HCT116 (cell line): ENCODE results near the gene MAPK10. TPM values are rescaled to one million over a fixed set of nuclear protein-coding genes. Genes with fewer than 3 reads are reported as not detected.

Experiments
- ATAC-seq: fragments of 200-7000 bp; cut with Tn5 transposase; 2 replicates; pipeline ENCODE4 v1.9.1; 2020; ENCODE audit warnings: mild to moderate bottlenecking, moderate library complexity
- BruUV-seq: library from RNA; stranded (reverse); fragments of 400-500 nt; replicated peaks from 2 replicates; lab custom pipeline; 2021; lab: Mats Ljungman, UMichigan
- CTCF ChIA-PET: fragments of 300-600 bp; sonication (Branson Sonifier 250); formaldehyde crosslinking; loops from one replicate; lab custom pipeline; 2021; ENCODE audit warnings: antibody characterized with exemption; lab: Charles Lee
- POLR2A ChIA-PET: fragments of 300-600, 350-600 bp; sonication (Branson Sonifier 250); formaldehyde crosslinking; loops from one replicate; lab custom pipeline; 2021; ENCODE audit warnings: antibody characterized with exemption; lab: Charles Lee
- RAD21 ChIA-PET, 2 experiments: fragments of 300-600 bp; sonication (Branson Sonifier 250); formaldehyde crosslinking; loops; one replicate each; lab custom pipeline; 2023; ENCODE audit warnings: low total read pairs in 2 of 2; ENCODE audit not compliant: uncharacterized antibody in 2 of 2, unreplicated experiment in 2 of 2, low non-redundant PET in 1 of 2; lab: Charles Lee
- DNase-seq: peaks from one replicate; pipeline ENCODE4 v3.0.0-alpha.2; 2010; ENCODE audit warnings: low read depth, low spot score
- H2AFZ ChIP-seq: fragments of 200-600 bp; shearing (Covaris generic), sonication (generic); 2 replicates; pipeline ENCODE4 v1.6.1; 2017; ENCODE audit warnings: low read depth, mixed run types, mixed read lengths, antibody characterized with exemption, low read length; ENCODE audit not compliant: poor library complexity, severe bottlenecking
- H3K27ac ChIP-seq: 2 replicates; pipeline ENCODE4 v1.5.1; 2012; ENCODE audit warnings: low read depth, low read length
- H3K27me3 ChIP-seq: fragments of 200-600 bp; sonication (generic); 2 replicates; pipeline ENCODE4 v1.6.1; 2016; ENCODE audit warnings: mixed run types, low read length, mixed read lengths; ENCODE audit not compliant: insufficient read depth
- H3K36me3 ChIP-seq, 2 experiments: fragments of 200-500 bp in 1 of 2; fragments of 200-600 bp in 1 of 2; sonication (Bioruptor generic) in 1 of 2; sonication (generic) in 1 of 2; 2 replicates each; pipeline versions ENCODE4 v1.5.1 to v1.6.1; 2014 to 2016; ENCODE audit warnings: low read length in 2 of 2, inconsistent platforms in 1 of 2, mixed read lengths in 1 of 2, mixed run types in 1 of 2; ENCODE audit not compliant: insufficient read depth in 2 of 2, control insufficient read depth in 1 of 2
- H3K4me1 ChIP-seq, 2 experiments: fragments of 200-600 bp in 1 of 2; sonication (generic) in 1 of 2; 2 replicates each; pipeline versions ENCODE4 v1.5.1 to v1.6.1; 2012 to 2017; ENCODE audit warnings: low read length in 2 of 2, inconsistent platforms in 1 of 2, mild to moderate bottlenecking in 1 of 2, mixed read lengths in 1 of 2, mixed run types in 1 of 2, moderate library complexity in 1 of 2; ENCODE audit not compliant: insufficient read depth in 2 of 2, control insufficient read depth in 1 of 2
- H3K4me2 ChIP-seq: fragments of 200-600 bp; sonication (generic); 2 replicates; pipeline ENCODE4 v1.6.1; 2017; ENCODE audit warnings: mixed run types, low read length, mixed read lengths
- H3K4me3 ChIP-seq, 2 experiments: fragments of 200-600 bp in 1 of 2; sonication (generic) in 1 of 2; replicated peaks in 1 of 2; 2 replicates each; pipeline ENCODE4 v1.5.1; 2011 to 2016; ENCODE audit warnings: low read length in 2 of 2, control low read depth in 1 of 2, low read depth in 1 of 2, mild to moderate bottlenecking in 1 of 2, mixed read lengths in 1 of 2, mixed run types in 1 of 2
- H3K79me2 ChIP-seq: fragments of 200-600 bp; sonication (generic); 2 replicates; pipeline ENCODE4 v1.6.1; 2017; ENCODE audit warnings: mild to moderate bottlenecking, mixed run types, low read length, moderate library complexity, mixed read lengths; ENCODE audit not compliant: insufficient read depth
- H3K9ac ChIP-seq: fragments of 200-600 bp; sonication (generic); 2 replicates; pipeline ENCODE4 v1.6.1; 2016; ENCODE audit warnings: low read length, mixed read lengths
- H3K9me2 ChIP-seq: fragments of 200-600 bp; sonication (generic), shearing (Covaris generic); 2 replicates; pipeline ENCODE4 v1.6.1; 2017; ENCODE audit warnings: mixed run types, mild to moderate bottlenecking, moderate library complexity; ENCODE audit not compliant: insufficient read depth
- H3K9me3 ChIP-seq, 2 experiments: fragments of 200-500 bp in 1 of 2; fragments of 200-600 bp in 1 of 2; sonication (Bioruptor generic) in 1 of 2; sonication (generic) in 1 of 2; 2 replicates each; pipeline ENCODE4 v1.6.1; 2014 to 2017; ENCODE audit warnings: low read length in 2 of 2, mixed read lengths in 2 of 2, inconsistent platforms in 1 of 2, low read depth in 1 of 2, mild to moderate bottlenecking in 1 of 2, mixed run types in 1 of 2, moderate library complexity in 1 of 2; ENCODE audit not compliant: control insufficient read depth in 1 of 2, insufficient read depth in 1 of 2
- H4K20me1 ChIP-seq: fragments of 200-600 bp; sonication (generic), shearing (Covaris generic); 2 replicates; pipeline ENCODE4 v1.6.1; 2017; ENCODE audit warnings: mixed run types, mild to moderate bottlenecking, moderate library complexity; ENCODE audit not compliant: insufficient read depth
- CBX3 ChIP-seq: IDR thresholded peaks from 2 replicates; pipeline ENCODE4 v1.6.1; 2012; ENCODE audit warnings: low read depth
- CEBPB ChIP-seq: IDR thresholded peaks from 2 replicates; pipeline ENCODE4 v1.6.1; 2012; ENCODE audit warnings: low read depth
- EGR1 ChIP-seq: IDR thresholded peaks from 2 replicates; pipeline ENCODE4 v1.6.1; 2012; ENCODE audit warnings: low read depth
- EZH2 ChIP-seq: fragments of 200-600 bp; sonication (generic); IDR thresholded peaks from 2 replicates; pipeline ENCODE4 v1.6.1; 2017; ENCODE audit warnings: antibody characterized with exemption, mixed run types
- EZH2phosphoT487 ChIP-seq: fragments of 200-600 bp; IDR thresholded peaks from 2 replicates; pipeline ENCODE4 v1.6.1; 2018; ENCODE audit warnings: antibody characterized with exemption, borderline replicate concordance
- FOSL1 ChIP-seq: IDR thresholded peaks from 2 replicates; pipeline ENCODE4 v1.6.1; 2012; ENCODE audit warnings: low read depth
- POLR2A ChIP-seq: IDR thresholded peaks from 2 replicates; pipeline ENCODE4 v1.7.0; 2011; ENCODE audit warnings: borderline replicate concordance; ENCODE audit not compliant: insufficient read depth, insufficient read length; ENCODE audit errors: extremely low read depth
- POLR2AphosphoS5 ChIP-seq: IDR thresholded peaks from 2 replicates; pipeline ENCODE4 v1.6.1; 2011; ENCODE audit warnings: mild to moderate bottlenecking, low read depth, low read length, moderate library complexity
- RAD21 ChIP-seq: IDR thresholded peaks from 2 replicates; pipeline ENCODE4 v1.6.1; 2012; ENCODE audit warnings: low read depth, mild to moderate bottlenecking
- SIN3A ChIP-seq: IDR thresholded peaks from 2 replicates; pipeline ENCODE4 v1.6.1; 2012; ENCODE audit warnings: low read depth
- SRF ChIP-seq: IDR thresholded peaks from 2 replicates; pipeline ENCODE4 v1.6.1; 2012; ENCODE audit warnings: low read depth
- TCF7L2 ChIP-seq: IDR thresholded peaks from 2 replicates; pipeline ENCODE4 v1.7.0; 2011; ENCODE audit warnings: borderline replicate concordance, inconsistent platforms; ENCODE audit not compliant: insufficient read depth, insufficient read length; ENCODE audit errors: extremely low read depth
- YY1 ChIP-seq: IDR thresholded peaks from 2 replicates; pipeline ENCODE4 v1.6.1; 2011; ENCODE audit warnings: low read length, low read depth, moderate library complexity, mild to moderate bottlenecking; ENCODE audit not compliant: insufficient replicate concordance; ENCODE audit errors: extremely low read depth
- ZFX ChIP-seq: fragments of 450-650 bp; IDR thresholded peaks from 2 replicates; pipeline ENCODE4 v1.6.1; 2017
- intact Hi-C: fragments of 100-400 bp; cut with micrococcal nuclease; formaldehyde crosslinking; loops from 2 replicates; pipeline ENCODE4 v1.10.0; 2022
- total RNA-seq: library from RNA; stranded (reverse); gene quantifications from one replicate; pipeline ENCODE4 v1.2.1, GENCODE V29; 2021; ENCODE audit not compliant: unreplicated experiment
- TF ChIP-seq, protein P1 (sequence below): IDR thresholded peaks from 2 replicates; pipeline ENCODE4 v1.6.1; 2012
- TF ChIP-seq, protein P2 (sequence below): IDR thresholded peaks from 2 replicates; pipeline ENCODE4 v1.6.1; 2012; ENCODE audit warnings: low read depth
- TF ChIP-seq, protein P3 (sequence below): IDR thresholded peaks from 2 replicates; pipeline ENCODE4 v1.6.1; 2012

MAPK10 gene
- total RNA-seq, 1 experiment from 2014 or later, result 0.52 TPM

DNA sequence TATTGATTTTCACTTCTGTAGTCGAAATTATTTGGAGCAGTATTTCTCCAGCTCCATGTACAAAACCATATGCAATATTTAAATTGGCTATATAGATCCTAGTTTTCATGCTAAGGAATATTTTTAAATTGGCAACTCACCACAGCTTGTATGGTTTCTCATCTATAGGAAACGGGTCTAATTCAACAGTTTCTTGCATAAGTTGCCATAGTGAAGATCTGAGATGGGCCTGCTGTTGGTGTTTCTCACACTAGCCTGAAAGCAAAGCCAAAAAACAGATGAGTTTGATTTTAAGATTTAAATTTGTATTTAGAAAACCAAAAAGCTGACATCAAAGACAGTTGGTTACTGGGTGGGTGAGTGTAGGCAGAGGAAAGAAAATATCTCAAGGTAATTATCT lies 5.5 kb downstream of the MAPK10 start:
- no peak overlapping the region for H3K4me2 ChIP-seq
- H4K20me1 ChIP-seq, result no peaks in the 10 kb centered on the region
- no peak overlapping the region for H2AFZ ChIP-seq
- no peaks in the 10 kb centered on the region for H3K9me2 ChIP-seq
- H3K36me3 ChIP-seq, result no peaks in the 10 kb centered on the region
- ChIA-PET RAD21 (no interaction called here), POLR2A (no interaction called here), CTCF (no interaction called here)
- intact Hi-C loops, result no loop called here
- no peaks in the 10 kb centered on the region for H3K9me3 ChIP-seq
- H3K4me1 ChIP-seq, result no peaks in the 10 kb centered on the region
- no peak overlapping the region for H3K9ac ChIP-seq
- no peak for TF ChIP-seq EZH2
- no peak for TF ChIP-seq SRF
- no peak for TF ChIP-seq POLR2AphosphoS5
- TF ChIP-seq YY1, result no peak
- TF ChIP-seq, protein P1, sequence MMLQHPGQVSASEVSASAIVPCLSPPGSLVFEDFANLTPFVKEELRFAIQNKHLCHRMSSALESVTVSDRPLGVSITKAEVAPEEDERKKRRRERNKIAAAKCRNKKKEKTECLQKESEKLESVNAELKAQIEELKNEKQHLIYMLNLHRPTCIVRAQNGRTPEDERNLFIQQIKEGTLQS, result no peak
- no peak for TF ChIP-seq EZH2phosphoT487
- BruUV-seq, result no TSS peak
- no peak overlapping the region for H3K27ac ChIP-seq
- ATAC-seq (no peak), DNase-seq (no peak)
- H3K79me2 ChIP-seq, result no peaks in the 10 kb centered on the region
- no peaks in the 10 kb centered on the region for H3K27me3 ChIP-seq
- H3K4me3 ChIP-seq, result no peak overlapping the region

DNA sequence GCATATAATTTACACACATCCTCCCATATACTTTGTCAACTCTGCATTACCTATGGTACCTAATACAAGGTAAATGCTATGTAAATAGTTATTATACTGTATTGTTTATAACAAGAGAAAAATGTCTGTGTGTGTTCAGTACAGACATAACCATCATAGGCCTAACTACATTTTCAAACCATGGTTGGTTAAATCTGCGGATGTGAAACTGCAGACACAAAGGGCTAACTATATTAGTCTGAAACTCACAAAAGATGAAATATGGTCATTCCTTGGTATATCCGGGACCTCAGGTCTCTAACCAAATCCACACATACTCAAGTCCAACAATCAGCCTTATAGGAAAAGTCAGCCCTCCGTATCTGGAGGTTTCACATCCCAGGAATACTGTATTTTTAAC lies 13.5 kb downstream of the MAPK10 start:
- Histone ChIP-seq H3K79me2 (no peaks in the 10 kb centered on the region), H3K36me3 (no peaks in the 10 kb centered on the region), H3K9me2 (no peaks in the 10 kb centered on the region), H3K4me2 (no peak overlapping the region), H2AFZ (no peak overlapping the region), H4K20me1 (no peaks in the 10 kb centered on the region), H3K4me1 (no peaks in the 10 kb centered on the region), H3K27ac (no peak overlapping the region), H3K4me3 (no peak overlapping the region), H3K27me3 (no peaks in the 10 kb centered on the region), H3K9ac (no peak overlapping the region), H3K9me3 (no peaks in the 10 kb centered on the region)
- no TSS peak for BruUV-seq
- DNase-seq (no peak), ATAC-seq (no peak)
- RAD21 ChIA-PET, result no interaction called here
- intact Hi-C loops, result no loop called here
- CTCF ChIA-PET, result no interaction called here
- POLR2A ChIA-PET, result no interaction called here
- no peak for TF ChIP-seq CBX3
- TF ChIP-seq CEBPB, result no peak
- TF ChIP-seq, protein P2, sequence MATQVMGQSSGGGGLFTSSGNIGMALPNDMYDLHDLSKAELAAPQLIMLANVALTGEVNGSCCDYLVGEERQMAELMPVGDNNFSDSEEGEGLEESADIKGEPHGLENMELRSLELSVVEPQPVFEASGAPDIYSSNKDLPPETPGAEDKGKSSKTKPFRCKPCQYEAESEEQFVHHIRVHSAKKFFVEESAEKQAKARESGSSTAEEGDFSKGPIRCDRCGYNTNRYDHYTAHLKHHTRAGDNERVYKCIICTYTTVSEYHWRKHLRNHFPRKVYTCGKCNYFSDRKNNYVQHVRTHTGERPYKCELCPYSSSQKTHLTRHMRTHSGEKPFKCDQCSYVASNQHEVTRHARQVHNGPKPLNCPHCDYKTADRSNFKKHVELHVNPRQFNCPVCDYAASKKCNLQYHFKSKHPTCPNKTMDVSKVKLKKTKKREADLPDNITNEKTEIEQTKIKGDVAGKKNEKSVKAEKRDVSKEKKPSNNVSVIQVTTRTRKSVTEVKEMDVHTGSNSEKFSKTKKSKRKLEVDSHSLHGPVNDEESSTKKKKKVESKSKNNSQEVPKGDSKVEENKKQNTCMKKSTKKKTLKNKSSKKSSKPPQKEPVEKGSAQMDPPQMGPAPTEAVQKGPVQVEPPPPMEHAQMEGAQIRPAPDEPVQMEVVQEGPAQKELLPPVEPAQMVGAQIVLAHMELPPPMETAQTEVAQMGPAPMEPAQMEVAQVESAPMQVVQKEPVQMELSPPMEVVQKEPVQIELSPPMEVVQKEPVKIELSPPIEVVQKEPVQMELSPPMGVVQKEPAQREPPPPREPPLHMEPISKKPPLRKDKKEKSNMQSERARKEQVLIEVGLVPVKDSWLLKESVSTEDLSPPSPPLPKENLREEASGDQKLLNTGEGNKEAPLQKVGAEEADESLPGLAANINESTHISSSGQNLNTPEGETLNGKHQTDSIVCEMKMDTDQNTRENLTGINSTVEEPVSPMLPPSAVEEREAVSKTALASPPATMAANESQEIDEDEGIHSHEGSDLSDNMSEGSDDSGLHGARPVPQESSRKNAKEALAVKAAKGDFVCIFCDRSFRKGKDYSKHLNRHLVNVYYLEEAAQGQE, result no peak
- no peak for TF ChIP-seq SIN3A
- TF ChIP-seq TCF7L2, result no peak
- TF ChIP-seq POLR2AphosphoS5, result no peak
- TF ChIP-seq YY1, result no peak
- no peak for TF ChIP-seq FOSL1
- TF ChIP-seq EZH2, result no peak
- TF ChIP-seq, protein P3, sequence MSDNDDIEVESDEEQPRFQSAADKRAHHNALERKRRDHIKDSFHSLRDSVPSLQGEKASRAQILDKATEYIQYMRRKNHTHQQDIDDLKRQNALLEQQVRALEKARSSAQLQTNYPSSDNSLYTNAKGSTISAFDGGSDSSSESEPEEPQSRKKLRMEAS, result no peak
- TF ChIP-seq EGR1, result no peak
- no peak for TF ChIP-seq ZFX
- TF ChIP-seq POLR2A, result no peak
- TF ChIP-seq RAD21, result no peak
- TF ChIP-seq EZH2phosphoT487, result no peak
- no peak for TF ChIP-seq SRF
- TF ChIP-seq, protein P1, result no peak
